HUES64 (cell line): Measurements from ENCODE around the gene NHSL2.

Experiments
- H3K27ac ChIP-seq: 2 replicates; pipeline ENCODE4 v1.7.0; 2013; ENCODE audit warnings: low read depth, low read length, inconsistent platforms
- H3K27me3 ChIP-seq: 2 replicates; pipeline ENCODE4 v1.6.1; 2013; ENCODE audit warnings: mild to moderate bottlenecking, low read length; ENCODE audit not compliant: insufficient read depth
- H3K36me3 ChIP-seq: 2 replicates; pipeline ENCODE4 v1.6.1; 2013; ENCODE audit warnings: mild to moderate bottlenecking, low read length; ENCODE audit not compliant: insufficient read depth
- H3K4me1 ChIP-seq: 2 replicates; pipeline ENCODE4 v1.6.1; 2013; ENCODE audit warnings: mild to moderate bottlenecking, low read length, moderate library complexity; ENCODE audit not compliant: insufficient read depth
- H3K4me3 ChIP-seq: 2 replicates; pipeline ENCODE4 v1.5.1; 2013; ENCODE audit warnings: mild to moderate bottlenecking, low read length, moderate library complexity
- H3K9ac ChIP-seq: 2 replicates; pipeline ENCODE4 v1.6.1; 2013; ENCODE audit warnings: mild to moderate bottlenecking, low read depth, low read length
- H3K9me3 ChIP-seq: 2 replicates; pipeline ENCODE4 v1.6.1; 2013; ENCODE audit warnings: low read depth, low read length; ENCODE audit not compliant: insufficient read depth
- WGBS: fragments of 150-250, 120-280 bp; methylation state at CpG from one replicate; pipeline ENCODE4 v1.1.7; 2013; ENCODE audit warnings: missing lambda C conversion rate; 5-methylcytosine and 5-hydroxymethylcytosine counted together

NHSL2 gene

DNA sequence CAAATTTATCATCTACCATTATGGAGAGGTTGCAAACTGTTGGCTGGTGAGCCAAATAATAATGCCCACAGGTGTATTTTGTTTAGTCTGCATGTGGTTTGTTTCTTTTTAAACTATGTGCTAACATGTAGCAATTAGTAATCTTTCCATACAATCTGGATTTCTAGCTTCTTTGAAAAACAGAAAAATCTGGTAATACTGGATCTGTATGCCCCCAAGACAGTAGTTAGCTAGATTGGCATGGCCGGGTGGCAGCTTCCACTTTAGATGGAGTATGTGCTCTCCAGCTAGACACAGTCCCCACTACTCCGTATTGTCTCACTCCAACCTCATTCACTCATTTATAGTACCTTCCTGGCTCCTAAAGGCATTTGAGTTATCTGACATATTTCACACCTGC is 91.3 kb downstream of the NHSL2 start:
- H3K27me3 ChIP-seq = no peaks in the 10 kb centered on the region
- H3K9ac ChIP-seq = no peak overlapping the region
- no peak overlapping the region for H3K27ac ChIP-seq
- H3K4me3 ChIP-seq = no peak overlapping the region
- WGBS = 95% methylated on average over 2 of the region's 2 CpGs
- H3K4me1 ChIP-seq = peaks cover 57% of the 10 kb centered on the region
- no peaks in the 10 kb centered on the region for H3K36me3 ChIP-seq
- H3K9me3 ChIP-seq = no peaks in the 10 kb centered on the region

DNA sequence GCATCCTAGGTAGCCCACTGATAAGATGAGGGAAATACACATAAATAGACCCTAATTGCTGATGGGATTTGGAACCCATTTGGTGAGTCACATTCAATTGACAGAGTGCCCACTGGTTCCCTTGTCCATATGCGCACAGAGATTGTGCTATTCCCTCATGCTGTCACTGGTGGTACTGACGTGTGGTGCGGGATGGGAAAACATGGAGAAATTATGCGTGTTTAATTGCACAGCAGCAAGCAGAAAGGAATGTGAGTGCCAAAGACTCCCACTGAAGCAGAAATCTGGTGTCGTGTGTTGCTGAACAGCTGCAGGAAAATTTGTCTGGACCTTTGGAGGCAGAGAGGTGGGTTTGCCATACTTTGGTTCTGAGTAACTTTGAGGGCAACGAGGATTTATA is 92.2 kb downstream of the NHSL2 start:
- H3K4me1 ChIP-seq = peaks cover 49% of the 10 kb centered on the region
- H3K27me3 ChIP-seq = no peaks in the 10 kb centered on the region

DNA sequence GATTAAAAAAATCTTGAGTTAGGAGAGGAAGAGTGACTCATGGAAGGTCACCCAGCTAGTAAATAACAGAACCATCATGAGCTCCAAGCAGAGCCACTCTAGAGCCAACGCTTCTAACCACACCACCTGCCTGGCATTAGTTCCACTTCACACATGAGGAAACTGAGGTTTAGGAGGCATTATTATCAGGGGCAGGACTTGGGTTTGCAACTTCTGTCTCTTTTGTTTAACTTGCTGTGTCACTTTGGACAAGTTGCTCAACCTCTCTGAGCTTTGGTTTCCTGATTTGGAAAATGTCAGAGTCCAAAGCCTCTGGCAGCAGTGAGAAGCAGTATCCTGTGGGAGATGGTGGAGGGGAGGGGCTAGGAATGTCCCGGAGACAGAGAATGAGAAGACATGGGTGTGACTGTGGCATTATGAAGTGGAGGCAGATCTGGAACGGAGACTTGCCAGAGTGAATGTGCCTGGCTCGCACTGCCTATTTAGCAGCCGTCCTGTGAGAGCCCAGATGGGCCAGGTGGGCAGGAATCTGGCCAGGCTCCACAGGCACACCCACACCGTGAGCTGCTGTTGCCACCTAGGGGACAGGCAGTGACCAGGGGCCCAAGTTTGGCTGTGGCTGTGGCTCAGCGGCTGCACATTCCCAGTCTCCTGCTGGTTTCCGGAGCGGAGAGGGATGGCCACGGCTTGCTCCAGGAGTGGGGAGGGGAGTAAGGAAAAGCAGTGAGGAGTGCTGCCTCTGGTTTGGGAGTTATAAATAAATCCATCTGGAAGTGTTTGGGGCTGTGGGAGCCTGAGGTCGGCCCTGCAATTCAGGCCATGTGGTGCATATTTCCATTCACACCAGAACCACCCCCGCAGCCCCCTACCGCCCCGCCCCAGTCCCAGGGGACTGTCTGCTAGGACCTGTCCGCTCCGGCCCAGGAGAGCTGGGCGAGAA is 93.4 kb downstream of the NHSL2 start:
- no peaks in the 10 kb centered on the region for H3K27me3 ChIP-seq
- H3K4me3 ChIP-seq = peak overlapping the region; percentile 37
- peaks cover 47% of the 10 kb centered on the region for H3K4me1 ChIP-seq
- no peaks in the 10 kb centered on the region; the same call in 1 of the 2 replicates for H3K36me3 ChIP-seq
- H3K9ac ChIP-seq = 0 out of 2 replicates have a peak overlapping the region, but pooled peaks have one; percentile 26
- WGBS = 17% methylated on average over 16 of the region's 17 CpGs
- H3K27ac ChIP-seq = peak overlapping the region; percentile 17; the same call in 1 of the 2 replicates
- H3K9me3 ChIP-seq = no peaks in the 10 kb centered on the region

More for the DNA sequence above, 92.2 kb downstream of the NHSL2 start:
- H3K36me3 ChIP-seq = no peaks in the 10 kb centered on the region
- no peak overlapping the region for H3K4me3 ChIP-seq
- no peaks in the 10 kb centered on the region for H3K9me3 ChIP-seq
- H3K9ac ChIP-seq = no peak overlapping the region
- WGBS = 83% methylated on average over 5 of the region's 6 CpGs
- H3K27ac ChIP-seq = peak overlapping the region; percentile 24; the same call in 1 of the 2 replicates

DNA sequence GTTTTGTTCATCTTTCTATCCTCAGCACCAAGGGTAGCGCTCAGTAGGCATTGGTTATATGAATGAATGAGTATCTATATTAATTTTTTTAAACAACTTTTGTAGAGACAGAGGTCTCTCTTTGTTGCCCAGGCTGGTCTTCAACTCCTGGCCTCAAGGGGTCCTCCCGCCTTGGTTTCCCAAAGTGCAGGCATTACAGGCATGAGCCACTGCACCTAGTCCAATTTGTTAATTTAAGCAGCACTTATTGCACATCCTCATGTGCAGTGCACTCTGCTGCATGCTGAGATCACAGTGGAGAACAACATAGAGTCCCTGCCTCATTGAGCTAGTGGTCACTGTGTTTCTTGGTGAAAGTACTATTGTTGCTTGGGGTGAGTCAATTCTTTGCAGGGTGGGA is 94.4 kb downstream of the NHSL2 start:
- Histone ChIP-seq H3K4me3 (no peak overlapping the region), H3K9me3 (no peaks in the 10 kb centered on the region), H3K27ac (no peak overlapping the region), H3K9ac (no peak overlapping the region), H3K27me3 (no peaks in the 10 kb centered on the region), H3K36me3 (no peaks in the 10 kb centered on the region; the same call in 1 of the 2 replicates), H3K4me1 (peaks cover 46% of the 10 kb centered on the region)
- WGBS = 81% methylated on average over 1 of the region's 2 CpGs

DNA sequence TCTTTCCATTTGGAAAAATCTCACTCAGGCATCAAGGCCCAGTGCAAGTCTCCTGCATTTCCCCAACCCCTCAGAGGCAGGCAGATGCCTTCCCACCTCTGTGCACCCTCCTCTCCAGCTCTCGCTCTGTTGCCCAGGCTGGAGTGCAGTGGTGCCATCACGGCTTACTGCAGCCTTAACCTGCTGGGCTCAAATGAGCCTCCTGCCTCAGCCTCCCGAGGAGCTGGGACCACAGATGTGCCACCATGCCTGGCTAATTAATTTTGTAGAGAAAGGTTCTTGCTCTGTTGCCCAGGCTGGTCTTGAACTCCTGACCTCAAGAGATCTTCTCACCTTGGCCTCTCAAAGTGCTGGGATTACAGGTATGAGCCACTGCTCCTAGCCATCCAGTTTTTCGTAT is 95.8 kb downstream of the NHSL2 start:
- no peak overlapping the region for H3K27ac ChIP-seq
- 97% methylated on average over 4 of the region's 4 CpGs for WGBS
- no peak overlapping the region for H3K9ac ChIP-seq
- H3K9me3 ChIP-seq = no peaks in the 10 kb centered on the region
- no peak overlapping the region for H3K4me3 ChIP-seq
- no peaks in the 10 kb centered on the region for H3K27me3 ChIP-seq
- H3K4me1 ChIP-seq = peaks cover 32% of the 10 kb centered on the region
- H3K36me3 ChIP-seq = peaks cover 3% of the 10 kb centered on the region; the same call in 1 of the 2 replicates

DNA sequence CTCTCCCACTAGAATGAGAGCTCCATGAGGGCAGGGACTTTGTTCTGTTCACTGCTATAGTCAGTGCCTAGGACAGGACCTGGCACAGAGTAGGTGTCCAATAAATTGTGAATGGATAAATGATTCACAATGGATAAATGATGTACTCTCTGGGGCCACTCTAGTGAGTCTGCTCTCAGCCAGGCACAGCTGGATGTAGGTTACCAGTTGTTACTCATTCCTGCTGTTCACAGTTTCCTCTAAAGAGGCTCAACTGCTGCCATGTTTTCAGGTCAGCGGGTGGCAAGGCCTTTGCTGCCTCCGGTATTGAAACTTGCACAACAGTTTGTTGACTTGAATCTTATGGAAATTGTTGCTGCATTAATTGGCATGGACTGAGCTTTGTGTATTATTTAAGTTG is 99.1 kb downstream of the NHSL2 start:
- WGBS = 90% methylated on average over 2 of the region's 2 CpGs
- H3K27ac ChIP-seq = no peak overlapping the region

DNA sequence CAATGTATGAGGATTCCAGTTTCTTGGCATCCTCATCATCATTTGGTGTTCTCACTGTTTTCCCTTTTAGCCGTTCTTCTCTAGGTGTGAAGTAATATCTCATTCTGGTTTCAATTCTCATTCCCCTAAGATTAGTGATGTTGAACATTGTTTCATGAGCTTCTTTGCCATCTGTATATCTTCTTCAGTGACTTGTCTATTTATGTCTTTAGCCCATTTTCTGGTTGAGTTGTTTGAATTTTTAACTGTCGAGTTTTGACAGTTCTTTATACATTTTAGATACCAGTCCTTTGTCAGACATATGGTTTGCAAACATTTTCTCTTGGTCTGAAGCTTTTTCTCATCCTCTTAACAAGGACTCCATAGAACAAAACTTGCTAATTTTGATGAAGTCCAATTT is 101.1 kb downstream of the NHSL2 start:
- Histone ChIP-seq H3K9me3 (no peaks in the 10 kb centered on the region), H3K4me3 (no peak overlapping the region), H3K9ac (no peak overlapping the region), H3K36me3 (peaks cover 3% of the 10 kb centered on the region; the same call in 1 of the 2 replicates), H3K27me3 (no peaks in the 10 kb centered on the region), H3K27ac (no peak overlapping the region), H3K4me1 (no peaks in the 10 kb centered on the region)
- no CpG with 5 or more reads among the region's 2 CpGs for WGBS

More for the DNA sequence above, 99.1 kb downstream of the NHSL2 start:
- Histone ChIP-seq H3K9ac (no peak overlapping the region), H3K27me3 (no peaks in the 10 kb centered on the region), H3K4me1 (peaks cover 5% of the 10 kb centered on the region; the same call in 1 of the 2 replicates), H3K9me3 (no peaks in the 10 kb centered on the region), H3K4me3 (no peak overlapping the region), H3K36me3 (peaks cover 3% of the 10 kb centered on the region; the same call in 1 of the 2 replicates)

DNA sequence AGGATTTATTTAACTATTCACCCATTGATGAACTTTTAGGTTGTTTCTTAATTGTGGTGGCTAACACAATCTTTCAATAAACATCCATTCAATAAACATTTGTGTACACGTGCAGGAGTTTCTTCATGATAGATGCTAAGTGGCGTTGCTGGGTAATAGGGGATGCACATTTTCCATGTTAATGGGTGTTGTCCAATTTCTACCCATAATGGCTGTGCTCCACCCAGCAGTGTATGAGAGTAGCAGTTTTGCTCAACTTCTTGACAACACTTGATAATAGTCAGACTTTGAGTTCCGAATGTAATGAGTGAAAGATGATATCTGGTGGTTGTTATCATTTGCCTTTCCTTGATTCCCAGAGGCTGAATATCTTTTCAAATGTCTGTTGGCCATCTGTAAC is 104.7 kb downstream of the NHSL2 start:
- Histone ChIP-seq H3K27ac (no peak overlapping the region), H3K9ac (no peak overlapping the region), H3K4me3 (no peak overlapping the region), H3K9me3 (no peaks in the 10 kb centered on the region), H3K36me3 (peaks cover 2% of the 10 kb centered on the region; the same call in 1 of the 2 replicates), H3K27me3 (peaks cover 10% of the 10 kb centered on the region), H3K4me1 (peaks cover 9% of the 10 kb centered on the region; the same call in 1 of the 2 replicates)
- 90% methylated on average over 2 of the region's 3 CpGs for whole genome bisulfite sequencing

DNA sequence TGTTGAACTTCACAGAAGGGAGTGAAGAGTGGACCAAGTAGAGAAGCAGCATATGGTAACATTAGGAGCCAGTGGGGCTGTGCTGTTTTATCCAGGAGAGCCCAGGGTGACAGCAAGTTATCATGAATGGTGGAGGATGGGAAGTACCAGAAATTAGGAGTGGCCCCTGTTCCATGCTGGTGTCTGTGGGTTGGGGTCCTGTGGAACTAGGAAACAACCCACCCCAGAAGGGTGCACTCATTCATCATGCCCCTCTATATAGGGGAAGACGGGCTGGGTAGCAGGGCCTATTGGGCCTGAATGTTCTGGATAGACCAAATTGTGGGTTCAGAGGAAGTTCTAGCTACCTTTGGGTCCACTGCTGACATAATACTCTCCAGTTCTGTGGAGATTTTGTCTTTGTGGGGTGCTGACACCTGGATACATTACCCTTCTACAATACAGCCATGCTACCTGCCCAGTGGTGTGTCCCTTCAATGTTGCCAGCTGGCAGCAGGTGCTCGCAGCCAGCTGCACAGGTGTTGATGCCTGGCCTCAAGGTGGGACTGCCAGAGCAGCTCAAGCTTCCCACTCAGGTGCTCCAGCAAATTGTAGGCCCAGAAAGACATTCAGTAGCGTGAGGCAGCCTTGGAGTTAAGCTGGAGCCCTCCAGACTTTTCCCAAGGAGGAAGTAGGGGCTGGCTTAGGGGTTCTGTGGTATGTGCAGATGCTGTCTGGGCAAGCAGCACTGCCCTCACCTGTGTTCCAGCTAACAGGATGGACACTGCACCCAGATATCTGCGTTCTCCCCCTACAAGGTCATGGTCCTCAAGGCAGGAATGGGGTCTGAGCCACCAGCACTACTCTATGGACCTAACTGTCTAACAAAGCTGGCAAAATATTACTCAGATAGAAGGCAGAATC is 106.5 kb downstream of the NHSL2 start:
- peaks cover 10% of the 10 kb centered on the region for H3K27me3 ChIP-seq
- H3K36me3 ChIP-seq = no peaks in the 10 kb centered on the region
- WGBS = 95% methylated on average over 4 of the region's 4 CpGs
- no peak overlapping the region for H3K4me3 ChIP-seq
- peaks cover 9% of the 10 kb centered on the region; the same call in 1 of the 2 replicates for H3K4me1 ChIP-seq
- no peaks in the 10 kb centered on the region for H3K9me3 ChIP-seq
- no peak overlapping the region for H3K27ac ChIP-seq
- H3K9ac ChIP-seq = no peak overlapping the region

DNA sequence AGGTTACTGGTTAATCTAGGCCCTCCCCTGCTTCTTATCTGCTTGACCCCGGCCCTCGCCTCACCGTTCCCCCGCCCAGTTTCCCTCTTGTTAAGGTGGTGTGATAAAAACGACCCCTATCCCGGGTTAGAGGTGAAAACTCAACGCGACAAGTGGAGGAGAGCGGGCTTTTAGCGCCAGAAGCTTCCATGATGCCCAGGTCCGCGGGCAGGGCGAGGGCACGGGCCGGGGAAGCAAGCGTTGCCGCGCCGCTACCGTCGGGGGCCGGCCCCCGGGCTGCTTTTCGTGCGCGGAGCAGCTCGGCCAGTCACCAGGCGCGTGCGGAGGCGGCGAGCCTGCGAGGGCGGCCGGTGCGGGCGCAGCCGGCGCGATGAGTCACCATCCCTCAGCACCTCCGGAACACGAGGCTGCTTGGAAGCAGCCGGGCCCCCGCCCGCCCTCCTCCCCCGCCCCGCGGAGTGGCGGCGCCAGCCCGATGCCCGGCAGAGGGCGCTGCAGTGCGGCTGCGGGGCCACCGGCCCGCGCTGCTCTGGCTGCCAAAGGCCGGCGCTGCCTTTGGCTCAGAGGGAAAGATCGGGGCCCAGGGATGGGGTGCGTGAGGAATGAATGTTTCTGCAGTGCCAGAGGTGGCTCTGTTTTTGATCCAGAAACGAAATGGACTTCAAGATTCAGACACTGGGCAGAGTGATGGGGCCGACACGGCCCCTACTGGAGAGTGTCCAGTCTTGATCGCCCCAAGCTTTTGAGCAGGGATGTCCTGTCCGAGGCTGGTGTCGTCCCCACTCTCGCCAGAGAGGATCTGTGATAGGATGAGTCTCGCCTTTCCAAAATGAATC is 107.8 kb downstream of the NHSL2 start:
- peak overlapping the region; percentile 71; the same call in 1 of the 2 replicates for H3K27ac ChIP-seq
- H3K4me3 ChIP-seq = peak overlapping the region; percentile 36
- peaks cover 10% of the 10 kb centered on the region for H3K27me3 ChIP-seq
- peaks cover 2% of the 10 kb centered on the region; the same call in 1 of the 2 replicates for H3K36me3 ChIP-seq
- no peaks in the 10 kb centered on the region for H3K9me3 ChIP-seq
- peaks cover 9% of the 10 kb centered on the region; the same call in 1 of the 2 replicates for H3K4me1 ChIP-seq
- H3K9ac ChIP-seq = peak overlapping the region; percentile 66
- 11% methylated on average over 62 of the region's 70 CpGs for WGBS
